GM12874 (cell line): ENCODE data around the gene ASPM.

Source experiments
- TF ChIP-seq, protein P1 (sequence below): IDR thresholded peaks from 2 replicates; pipeline ENCODE4 v1.5.1; 2011; ENCODE audit warnings: low read depth, mild to moderate bottlenecking, control low read depth, low read length, moderate library complexity; ENCODE audit not compliant: insufficient read depth

The ASPM gene

GRCh38 chr1:197143276-197143675, 3.2 kb downstream of the ASPM start:
- TF ChIP-seq, protein P1, sequence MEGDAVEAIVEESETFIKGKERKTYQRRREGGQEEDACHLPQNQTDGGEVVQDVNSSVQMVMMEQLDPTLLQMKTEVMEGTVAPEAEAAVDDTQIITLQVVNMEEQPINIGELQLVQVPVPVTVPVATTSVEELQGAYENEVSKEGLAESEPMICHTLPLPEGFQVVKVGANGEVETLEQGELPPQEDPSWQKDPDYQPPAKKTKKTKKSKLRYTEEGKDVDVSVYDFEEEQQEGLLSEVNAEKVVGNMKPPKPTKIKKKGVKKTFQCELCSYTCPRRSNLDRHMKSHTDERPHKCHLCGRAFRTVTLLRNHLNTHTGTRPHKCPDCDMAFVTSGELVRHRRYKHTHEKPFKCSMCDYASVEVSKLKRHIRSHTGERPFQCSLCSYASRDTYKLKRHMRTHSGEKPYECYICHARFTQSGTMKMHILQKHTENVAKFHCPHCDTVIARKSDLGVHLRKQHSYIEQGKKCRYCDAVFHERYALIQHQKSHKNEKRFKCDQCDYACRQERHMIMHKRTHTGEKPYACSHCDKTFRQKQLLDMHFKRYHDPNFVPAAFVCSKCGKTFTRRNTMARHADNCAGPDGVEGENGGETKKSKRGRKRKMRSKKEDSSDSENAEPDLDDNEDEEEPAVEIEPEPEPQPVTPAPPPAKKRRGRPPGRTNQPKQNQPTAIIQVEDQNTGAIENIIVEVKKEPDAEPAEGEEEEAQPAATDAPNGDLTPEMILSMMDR = no peak

- TF ChIP-seq, protein P1 = no peak
Observed at GRCh38 chr1:197141575-197141974, 4.9 kb downstream of the ASPM start.

DNA sequence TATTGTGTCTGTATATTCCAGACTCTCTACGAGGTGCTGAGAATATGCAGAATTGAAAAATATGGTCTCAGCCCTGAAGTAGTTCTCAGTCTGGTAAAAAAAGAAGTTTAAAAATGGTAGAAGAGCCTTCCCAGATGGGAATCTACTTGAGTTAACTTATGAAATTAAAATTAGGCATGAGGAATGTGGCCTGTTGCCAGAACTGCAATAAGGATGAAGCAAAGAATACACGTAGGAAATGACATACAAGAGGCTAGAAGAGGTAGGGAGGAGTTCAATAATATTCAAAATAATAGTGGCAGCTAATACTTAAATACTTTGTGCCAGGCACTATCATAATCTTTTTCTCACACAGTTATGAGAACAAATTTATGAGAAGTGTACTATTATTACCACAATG, 6.3 kb downstream of the ASPM start:
- TF ChIP-seq, protein P1 = no peak

GRCh38 chr1:197139169-197139568, 7.3 kb downstream of the ASPM start:
- TF ChIP-seq, protein P1 = no peak

- TF ChIP-seq, protein P1 = no peak
Observed at GRCh38 chr1:197137322-197137721, 9.1 kb downstream of the ASPM start.

DNA sequence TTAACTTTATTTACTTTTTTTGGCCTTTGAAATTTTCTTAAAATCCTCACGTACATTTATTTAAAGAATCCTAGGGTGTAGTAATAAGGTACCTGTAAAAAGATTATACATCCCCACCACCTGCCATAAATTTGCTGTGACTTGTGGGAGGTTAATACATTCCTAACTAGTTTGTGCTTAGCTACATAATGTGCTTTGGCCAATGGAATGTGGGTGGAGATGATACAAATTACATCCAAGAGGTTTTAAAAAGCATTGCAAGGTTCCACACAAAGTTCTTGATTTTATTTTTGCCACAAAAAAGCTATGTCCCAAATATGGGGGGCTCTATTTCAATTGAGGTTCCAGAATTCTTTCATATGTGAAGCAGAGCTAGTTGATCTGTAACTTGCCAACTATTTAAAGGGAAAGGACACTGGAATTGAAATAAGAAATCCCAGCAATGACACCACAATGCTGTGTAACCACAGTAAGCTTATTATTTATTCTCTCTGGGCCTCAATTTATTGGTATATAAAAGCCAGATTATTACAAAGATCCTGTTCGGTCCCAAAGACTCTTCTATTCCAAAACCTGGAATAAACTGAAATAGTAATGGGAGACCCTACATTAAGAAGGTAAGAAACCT, 15.7 kb downstream of the ASPM start:
- TF ChIP-seq, protein P1 = no peak

DNA sequence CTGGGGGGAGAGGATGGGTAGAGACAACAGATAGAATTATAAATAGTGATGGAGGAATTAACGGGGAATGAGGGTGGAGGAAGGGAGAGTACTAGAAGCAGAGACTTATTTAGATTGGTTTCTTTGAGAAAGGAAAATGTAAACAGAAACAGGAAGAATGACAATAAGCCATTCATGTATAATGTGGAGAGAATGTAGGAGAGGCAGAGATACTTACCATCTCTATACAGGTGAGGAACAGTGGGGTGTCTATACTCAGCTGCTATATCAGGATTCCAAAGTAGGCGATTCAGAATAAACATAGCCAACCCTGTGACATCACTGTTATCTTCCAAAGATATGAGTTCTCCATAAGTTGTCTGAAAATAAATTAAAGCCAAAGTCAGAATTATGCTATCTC, 16.8 kb downstream of the ASPM start:
- TF ChIP-seq, protein P1 = no peak
